DMS53 treated with DMSO at 0.1 percent for 48 hours (cell line): ENCODE measurements around the gene NCAPD2.
"Not testable (repeated sequence)": the region's sequence is repeated elsewhere in the genome, so short reads cannot be mapped to it uniquely, and the experiment has no call there.

Experiments
- DNase-seq: peaks from one replicate; lab custom pipeline; 2025; ENCODE audit not compliant: unreplicated experiment; lab: John Stamatoyannopoulos, UW

Gene NCAPD2

GRCh38 chr12:6489449-6489848 is 4.5 kb upstream of the NCAPD2 start:
- DNase-seq = no peak

GRCh38 chr12:6490673-6491072 is 3.2 kb upstream of the NCAPD2 start:
- not testable (repeated sequence) for DNase-seq

GRCh38 chr12:6492838-6493496 is 935 bp upstream of the NCAPD2 start, which contains the start of gene MRPL51:
Gene MRPL51, minus strand, starts transcription at chr12:6493262. Its CDS starts 126 bp downstream, at chr12:6493136.
- peak; percentile 98 for DNase-seq

GRCh38 chr12:6494258-6494743 is 399 bp downstream of the NCAPD2 start:
- DNase-seq = no peak

- no peak for DNase-seq
Measured at GRCh38 chr12:6494968-6495367, 1.1 kb downstream of the NCAPD2 start.

- DNase-seq = not testable (repeated sequence)
Measured at GRCh38 chr12:6497291-6497690, 3.4 kb downstream of the NCAPD2 start.

GRCh38 chr12:6500466-6500865 is 6.6 kb downstream of the NCAPD2 start:
- no peak for DNase-seq

GRCh38 chr12:6507102-6507998 is 13.4 kb downstream of the NCAPD2 start:
- no peak for DNase-seq

- no peak for DNase-seq
Measured at GRCh38 chr12:6508087-6508486, 14.2 kb downstream of the NCAPD2 start.

- no peak for DNase-seq
Measured at GRCh38 chr12:6520186-6520585, 26.3 kb downstream of the NCAPD2 start.

- no peak for DNase-seq
Measured at GRCh38 chr12:6522193-6522592, 28.3 kb downstream of the NCAPD2 start.

- DNase-seq = no peak
Measured at GRCh38 chr12:6523708-6524107, 29.8 kb downstream of the NCAPD2 start.

- DNase-seq = no peak
Measured at GRCh38 chr12:6524648-6525047, 30.7 kb downstream of the NCAPD2 start.

GRCh38 chr12:6526201-6526600 is 32.3 kb downstream of the NCAPD2 start:
- DNase-seq = no peak

- no peak for DNase-seq
Measured at GRCh38 chr12:6526766-6527525, 33.0 kb downstream of the NCAPD2 start.

- DNase-seq = no peak
Measured at GRCh38 chr12:6527711-6528110, 33.8 kb downstream of the NCAPD2 start.

GRCh38 chr12:6528539-6529235 is 34.8 kb downstream of the NCAPD2 start:
- no peak for DNase-seq

GRCh38 chr12:6529291-6529737 is 35.4 kb downstream of the NCAPD2 start:
- no peak for DNase-seq

- DNase-seq = no peak
Measured at GRCh38 chr12:6530576-6531260, 36.8 kb downstream of the NCAPD2 start.
